GM18511 (cell line): ENCODE results near the gene A2ML1.
A peak's percentile ranks its signal among the peaks of the same experiment; 100 is the strongest.
"Not testable (repeated sequence)": the region's sequence is repeated elsewhere in the genome, so short reads cannot be mapped to it uniquely, and the experiment has no call there.

ENCODE experiments used
- ATAC-seq: cut with Tn5 transposase; IDR thresholded peaks from one replicate; pipeline ENCODE4 v1.9.1; 2021; ENCODE audit warnings: mild to moderate bottlenecking, moderate library complexity; ENCODE audit not compliant: unreplicated experiment

The A2ML1 gene

GRCh38 chr12:8904665-8905064, 82.2 kb downstream of the A2ML1 start:
- ATAC-seq: no peak

DNA sequence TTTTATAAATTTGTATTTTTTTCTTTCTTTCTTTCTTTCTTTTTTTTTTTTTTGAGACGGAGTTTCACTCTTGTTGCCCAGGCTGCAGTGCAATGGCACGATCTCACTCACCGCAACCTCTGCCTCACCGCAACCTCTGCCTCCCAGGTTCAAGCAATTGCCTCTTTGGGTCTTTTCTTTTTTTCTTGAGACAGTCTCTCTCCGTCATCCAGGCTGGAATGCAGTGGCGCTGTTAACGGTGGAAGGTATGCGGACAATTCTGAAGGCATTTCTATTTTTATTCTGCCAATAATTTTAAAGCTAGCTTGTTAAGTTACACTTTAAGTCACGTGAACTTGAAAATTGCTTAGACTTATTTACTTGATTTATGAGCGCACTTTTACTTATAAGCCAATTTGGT, 83.1 kb downstream of the A2ML1 start:
- ATAC-seq: no peak

- no peak for ATAC-seq
Measured at GRCh38 chr12:8906266-8907180, 84.1 kb downstream of the A2ML1 start.

DNA sequence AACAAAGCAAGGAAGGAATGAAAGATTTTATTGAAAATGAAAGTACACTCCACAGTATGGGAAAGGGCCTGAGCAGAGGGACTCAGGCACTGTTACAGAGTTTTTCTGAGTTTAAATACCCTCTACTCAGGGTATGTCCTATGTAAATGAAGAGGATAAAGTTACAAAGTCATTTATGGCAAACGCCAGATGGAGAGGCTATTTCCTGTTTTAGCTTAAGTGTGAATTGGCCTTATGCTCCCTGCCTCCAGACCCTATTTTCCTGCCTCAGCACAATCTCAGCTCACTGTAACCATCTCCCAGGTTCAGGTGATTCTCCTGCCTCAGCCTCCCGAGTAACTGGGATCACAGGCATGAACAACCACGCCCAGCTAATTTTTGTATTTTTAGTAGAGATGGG, 85.1 kb downstream of the A2ML1 start:
- ATAC-seq: no peak

- no peak for ATAC-seq
Measured at GRCh38 chr12:8909752-8910151, 87.3 kb downstream of the A2ML1 start.

DNA sequence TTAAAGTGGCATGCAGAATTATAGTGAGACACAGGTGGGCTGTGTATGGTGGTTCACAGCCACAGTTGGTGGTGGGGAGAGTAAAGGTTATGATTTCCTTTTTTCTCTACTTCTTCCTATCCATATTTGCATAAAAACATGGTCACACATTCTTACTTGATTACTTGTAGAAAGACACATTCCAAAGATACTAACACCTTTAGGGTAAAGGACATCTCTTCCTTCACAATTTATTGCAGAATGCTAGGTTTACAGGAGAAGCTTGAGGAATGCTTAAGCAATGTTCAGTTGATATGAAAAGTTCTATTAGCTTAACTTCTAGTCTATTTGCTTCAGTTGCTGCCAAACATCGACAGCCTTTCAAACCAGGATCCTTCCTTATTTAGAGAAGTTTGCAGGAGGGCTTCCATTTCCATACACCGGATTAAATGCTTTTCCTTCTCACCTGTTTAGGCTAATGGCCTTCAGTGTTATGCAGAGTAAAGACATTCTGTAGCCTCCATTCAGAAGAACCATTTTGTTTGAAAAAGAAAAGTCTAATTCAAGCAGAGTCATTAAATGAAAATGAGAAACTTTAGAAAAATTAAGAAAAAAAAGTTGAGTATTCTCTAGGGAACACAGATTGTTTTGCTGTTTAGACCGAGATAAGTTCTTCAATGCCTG, 89.3 kb downstream of the A2ML1 start:
- ATAC-seq: no peak

GRCh38 chr12:8912914-8913313, 90.5 kb downstream of the A2ML1 start:
- ATAC-seq: no peak

GRCh38 chr12:8913702-8914032, 91.2 kb downstream of the A2ML1 start:
- no peak for ATAC-seq

DNA sequence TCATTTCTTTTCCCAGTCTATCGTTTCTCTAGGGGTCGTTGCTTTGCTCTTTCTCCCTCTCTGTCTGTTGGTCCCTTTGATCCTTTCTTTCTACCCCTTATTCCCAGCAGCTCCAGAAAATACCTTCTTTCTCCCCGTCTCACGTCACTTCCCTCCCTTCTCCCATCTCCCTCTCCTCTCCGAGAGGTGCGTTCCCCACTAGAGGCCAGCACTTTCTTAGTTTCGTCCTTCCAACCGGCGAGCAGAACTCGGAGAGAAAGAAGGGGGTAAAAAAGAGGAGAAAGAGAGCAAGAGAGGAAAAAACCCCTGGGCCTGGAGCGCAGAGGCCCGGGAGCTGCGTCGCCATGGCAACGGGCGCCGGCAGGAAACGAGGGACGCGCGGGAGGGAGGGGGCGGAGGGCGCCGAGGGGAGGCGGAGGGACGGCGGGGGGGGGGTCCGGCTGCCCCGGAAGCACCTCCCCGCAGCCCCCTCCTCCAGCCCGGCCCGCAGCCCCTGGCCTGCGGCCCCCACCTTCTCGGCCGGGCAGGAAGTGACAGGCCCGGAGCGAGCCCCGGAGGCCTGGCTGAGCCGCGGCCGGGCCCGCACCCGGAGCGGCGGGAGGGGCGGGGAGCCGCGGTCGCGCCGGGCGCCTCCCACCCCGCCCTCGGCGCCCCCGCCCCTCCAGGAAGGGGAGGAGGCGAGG, 91.8 kb downstream of the A2ML1 start, which contains the start of gene PHC1:
TSS of gene PHC1 (plus strand) at position 477 of the 683 bp plus-strand sequence. CDS start 3,169 bp downstream, outside the sequence.
- ATAC-seq: peak; percentile 74

- ATAC-seq: peak; percentile 88
Measured at GRCh38 chr12:8914716-8915526, 92.5 kb downstream of the A2ML1 start.

GRCh38 chr12:8916154-8916553, 93.7 kb downstream of the A2ML1 start:
- ATAC-seq: no peak

GRCh38 chr12:8917031-8917430, 94.6 kb downstream of the A2ML1 start:
- ATAC-seq: no peak

- ATAC-seq: no peak
Measured at GRCh38 chr12:8917751-8918150, 95.3 kb downstream of the A2ML1 start.

DNA sequence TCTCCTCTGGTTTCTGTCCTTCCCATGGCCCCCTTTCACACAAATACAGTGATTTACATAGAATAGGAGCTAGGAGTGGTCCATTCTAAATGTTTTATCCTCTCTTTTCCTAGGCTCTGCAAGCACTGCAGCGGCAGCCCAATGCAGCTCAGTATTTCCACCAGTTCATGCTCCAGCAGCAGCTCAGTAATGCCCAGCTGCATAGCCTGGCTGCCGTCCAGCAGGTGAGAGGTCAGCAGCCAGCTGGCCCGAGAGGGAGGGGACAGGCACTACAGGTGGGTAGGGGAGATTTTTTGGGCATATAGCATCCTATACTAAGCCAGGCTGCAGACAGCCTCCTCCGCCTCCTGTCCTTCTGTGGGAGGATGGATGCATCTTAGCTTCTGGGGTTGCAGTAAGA, 97.2 kb downstream of the A2ML1 start:
- not testable (repeated sequence) for ATAC-seq

GRCh38 chr12:8922544-8922943, 100.1 kb downstream of the A2ML1 start:
- no peak for ATAC-seq
